Rectal smooth muscle tissue (tissue), 1 donor: ENCODE results near the gene APOC4.
"Not testable (repeated sequence)": the region's sequence is repeated elsewhere in the genome, so short reads cannot be mapped to it uniquely, and the experiment has no call there.

Experiments used
- H3K27ac ChIP-seq: one replicate; pipeline ENCODE4 v1.7.0; 2013; ENCODE audit warnings: low read depth, low read length, inconsistent platforms
- H3K27me3 ChIP-seq: one replicate; pipeline ENCODE4 v1.7.0; 2013; ENCODE audit warnings: low read length; ENCODE audit not compliant: control insufficient read depth, insufficient read depth
- H3K36me3 ChIP-seq: one replicate; pipeline ENCODE4 v1.7.0; 2013; ENCODE audit warnings: low read length; ENCODE audit not compliant: control insufficient read depth, insufficient read depth
- H3K4me1 ChIP-seq: one replicate; pipeline ENCODE4 v1.7.0; 2013; ENCODE audit warnings: low read length; ENCODE audit not compliant: control insufficient read depth, insufficient read depth
- H3K4me3 ChIP-seq: one replicate; pipeline ENCODE4 v1.7.0; 2013; ENCODE audit warnings: low read length
- H3K9ac ChIP-seq: one replicate; pipeline ENCODE4 v1.7.0; 2013; ENCODE audit warnings: low read length

The APOC4 gene

GRCh38 chr19:44955505-44956439 is 13.7 kb downstream of the APOC4 start:
- Histone ChIP-seq H3K4me1 (peaks cover 8% of the 10 kb centered on the region), H3K27me3 (no peaks in the 10 kb centered on the region), H3K36me3 (peaks cover 5% of the 10 kb centered on the region), H3K4me3 (peak overlapping the region; percentile 93), H3K9ac (peak overlapping the region; percentile 84), H3K27ac (peak overlapping the region; percentile 73)

GRCh38 chr19:44957526-44957925 is 15.5 kb downstream of the APOC4 start:
- Histone ChIP-seq H3K4me1 (peaks cover 8% of the 10 kb centered on the region), H3K27me3 (no peaks in the 10 kb centered on the region), H3K27ac (no peak overlapping the region), H3K9ac (no peak overlapping the region), H3K36me3 (peaks cover 15% of the 10 kb centered on the region), H3K4me3 (no peak overlapping the region)

- Histone ChIP-seq H3K27ac (no peak overlapping the region), H3K4me1 (peaks cover 8% of the 10 kb centered on the region), H3K4me3 (no peak overlapping the region), H3K9ac (no peak overlapping the region), H3K27me3 (no peaks in the 10 kb centered on the region), H3K36me3 (peaks cover 15% of the 10 kb centered on the region)
These were observed 16.1 kb downstream of the APOC4 start for GRCh38 chr19:44958090-44958489.

- H3K4me1 ChIP-seq, result peaks cover 5% of the 10 kb centered on the region
- H3K9ac ChIP-seq, result no peak overlapping the region
- H3K27me3 ChIP-seq, result no peaks in the 10 kb centered on the region
- no peak overlapping the region for H3K4me3 ChIP-seq
- H3K36me3 ChIP-seq, result peaks cover 15% of the 10 kb centered on the region
- H3K27ac ChIP-seq, result no peak overlapping the region
These were observed 17.7 kb downstream of the APOC4 start for GRCh38 chr19:44959691-44960090.

GRCh38 chr19:44960906-44961728 is 19.1 kb downstream of the APOC4 start:
- peaks cover 15% of the 10 kb centered on the region for H3K36me3 ChIP-seq

GRCh38 chr19:44961821-44962220 is 19.8 kb downstream of the APOC4 start:
- no peak overlapping the region for H3K27ac ChIP-seq
- peaks cover 15% of the 10 kb centered on the region for H3K36me3 ChIP-seq
- H3K4me3 ChIP-seq, result no peak overlapping the region
- no peaks in the 10 kb centered on the region for H3K27me3 ChIP-seq
- H3K4me1 ChIP-seq, result no peaks in the 10 kb centered on the region
- no peak overlapping the region for H3K9ac ChIP-seq

More at GRCh38 chr19:44960906-44961728, 19.1 kb downstream of the APOC4 start:
- no peak overlapping the region for H3K27ac ChIP-seq
- H3K27me3 ChIP-seq, result no peaks in the 10 kb centered on the region
- no peak overlapping the region for H3K4me3 ChIP-seq
- no peak overlapping the region for H3K9ac ChIP-seq
- H3K4me1 ChIP-seq, result peaks cover under 1% of the 10 kb centered on the region

- peaks cover 5% of the 10 kb centered on the region for H3K36me3 ChIP-seq
- H3K9ac ChIP-seq, result no peak overlapping the region
- no peak overlapping the region for H3K27ac ChIP-seq
- H3K4me1 ChIP-seq, result no peaks in the 10 kb centered on the region
- H3K27me3 ChIP-seq, result no peaks in the 10 kb centered on the region
- no peak overlapping the region for H3K4me3 ChIP-seq
These were observed 26.1 kb downstream of the APOC4 start for GRCh38 chr19:44968118-44968517.

- H3K36me3 ChIP-seq, result peaks cover 5% of the 10 kb centered on the region
- no peak overlapping the region for H3K27ac ChIP-seq
- no peaks in the 10 kb centered on the region for H3K4me1 ChIP-seq
- no peaks in the 10 kb centered on the region for H3K27me3 ChIP-seq
- H3K4me3 ChIP-seq, result no peak overlapping the region
- no peak overlapping the region for H3K9ac ChIP-seq
These were observed 26.6 kb downstream of the APOC4 start for GRCh38 chr19:44968670-44969069.

- no peak overlapping the region for H3K9ac ChIP-seq
- no peaks in the 10 kb centered on the region for H3K4me1 ChIP-seq
- peaks cover 11% of the 10 kb centered on the region for H3K36me3 ChIP-seq
- H3K4me3 ChIP-seq, result no peak overlapping the region
- H3K27me3 ChIP-seq, result no peaks in the 10 kb centered on the region
- no peak overlapping the region for H3K27ac ChIP-seq
These were observed 27.4 kb downstream of the APOC4 start for GRCh38 chr19:44969437-44969836.

- peaks cover 28% of the 10 kb centered on the region for H3K36me3 ChIP-seq
- H3K27me3 ChIP-seq, H3K9ac ChIP-seq, H3K4me3 ChIP-seq, H3K27ac ChIP-seq, H3K4me1 ChIP-seq: not testable (repeated sequence)
These were observed 29.4 kb downstream of the APOC4 start for GRCh38 chr19:44971451-44971850.

- Histone ChIP-seq H3K36me3 (peaks cover 42% of the 10 kb centered on the region), H3K9ac (no peak overlapping the region), H3K4me1 (no peaks in the 10 kb centered on the region), H3K27ac (no peak overlapping the region), H3K4me3 (no peak overlapping the region), H3K27me3 (no peaks in the 10 kb centered on the region)
These were observed 30.8 kb downstream of the APOC4 start for GRCh38 chr19:44972802-44973201.

- Histone ChIP-seq H3K4me1 (no peaks in the 10 kb centered on the region), H3K27me3 (no peaks in the 10 kb centered on the region), H3K36me3 (peaks cover 40% of the 10 kb centered on the region), H3K27ac (no peak overlapping the region), H3K9ac (no peak overlapping the region), H3K4me3 (no peak overlapping the region)
These were observed 32.1 kb downstream of the APOC4 start for GRCh38 chr19:44973982-44974735.
